HEK293T (cell line): ENCODE results near the gene LRRK1.

Experiments used
- CTCF ChIA-PET: fragments of 350-600 bp; formaldehyde crosslinking; extraction: SDS; loops from one replicate; lab custom pipeline; 2021; ENCODE audit warnings: antibody characterized with exemption, inconsistent platforms; lab: Yijun Ruan, JAX
- POLR2A ChIA-PET: fragments of 350-600 bp; formaldehyde crosslinking; extraction: SDS; loops from one replicate; lab custom pipeline; 2020; ENCODE audit warnings: antibody characterized with exemption, inconsistent platforms; lab: Yijun Ruan, JAX
- DNase-seq: peaks from one replicate; pipeline ENCODE4 v3.0.0; 2012; ENCODE audit warnings: mixed read lengths; ENCODE audit errors: extremely low spot score
- ARNT ChIP-seq: fragments of 450-650 bp; IDR thresholded peaks from 2 replicates; pipeline ENCODE4 v1.6.1; 2017; ENCODE audit warnings: mild to moderate bottlenecking
- BHLHE40 ChIP-seq: fragments of 450-650 bp; IDR thresholded peaks from 2 replicates; pipeline ENCODE4 v1.6.1; 2016; ENCODE audit warnings: mild to moderate bottlenecking, moderate library complexity, borderline replicate concordance
- CTBP1 ChIP-seq: fragments of 450-650 bp; IDR thresholded peaks from 2 replicates; pipeline ENCODE4 v1.6.1; 2016; ENCODE audit warnings: borderline replicate concordance
- ELF4 ChIP-seq: fragments of 450-650 bp; IDR thresholded peaks from 2 replicates; pipeline ENCODE4 v1.6.1; 2017; ENCODE audit warnings: antibody characterized with exemption
- FOXA1 ChIP-seq: fragments of 450-650 bp; IDR thresholded peaks from 2 replicates; pipeline ENCODE4 v1.6.1; 2016; ENCODE audit warnings: mild to moderate bottlenecking
- FOXK2 ChIP-seq: fragments of 450-650 bp; IDR thresholded peaks from 2 replicates; pipeline ENCODE4 v1.6.1; 2016; ENCODE audit warnings: mild to moderate bottlenecking
- FOXM1 ChIP-seq: fragments of 450-650 bp; IDR thresholded peaks from 2 replicates; pipeline ENCODE4 v1.6.1; 2017; ENCODE audit warnings: mild to moderate bottlenecking, borderline replicate concordance
- HDGF ChIP-seq: fragments of 450-650 bp; IDR thresholded peaks from 2 replicates; pipeline ENCODE4 v1.6.1; 2017; ENCODE audit warnings: antibody characterized with exemption, borderline replicate concordance
- L3MBTL2 ChIP-seq: fragments of 450-650 bp; conservative IDR thresholded peaks from 2 replicates; pipeline ENCODE4 v1.6.1; 2016; ENCODE audit warnings: mild to moderate bottlenecking
- LEF1 ChIP-seq: fragments of 450-650 bp; IDR thresholded peaks from 2 replicates; pipeline ENCODE4 v1.6.1; 2017; ENCODE audit warnings: mild to moderate bottlenecking, borderline replicate concordance
- NFRKB ChIP-seq: fragments of 450-650 bp; IDR thresholded peaks from 2 replicates; pipeline ENCODE4 v1.6.1; 2016; ENCODE audit warnings: mild to moderate bottlenecking, moderate library complexity
- PKNOX1 ChIP-seq: fragments of 450-650 bp; IDR thresholded peaks from 2 replicates; pipeline ENCODE4 v1.6.1; 2016
- SP1 ChIP-seq: fragments of 450-650 bp; IDR thresholded peaks from 2 replicates; pipeline ENCODE4 v1.6.1; 2017
- SUZ12 ChIP-seq: fragments of 450-650 bp; IDR thresholded peaks from 2 replicates; pipeline ENCODE4 v1.6.1; 2016; ENCODE audit warnings: mild to moderate bottlenecking
- TARDBP ChIP-seq: fragments of 450-650 bp; IDR thresholded peaks from 2 replicates; pipeline ENCODE4 v1.6.1; 2016
- ZNF384 ChIP-seq: fragments of 450-650 bp; IDR thresholded peaks from 2 replicates; pipeline ENCODE4 v1.6.1; 2016

The LRRK1 gene

DNA sequence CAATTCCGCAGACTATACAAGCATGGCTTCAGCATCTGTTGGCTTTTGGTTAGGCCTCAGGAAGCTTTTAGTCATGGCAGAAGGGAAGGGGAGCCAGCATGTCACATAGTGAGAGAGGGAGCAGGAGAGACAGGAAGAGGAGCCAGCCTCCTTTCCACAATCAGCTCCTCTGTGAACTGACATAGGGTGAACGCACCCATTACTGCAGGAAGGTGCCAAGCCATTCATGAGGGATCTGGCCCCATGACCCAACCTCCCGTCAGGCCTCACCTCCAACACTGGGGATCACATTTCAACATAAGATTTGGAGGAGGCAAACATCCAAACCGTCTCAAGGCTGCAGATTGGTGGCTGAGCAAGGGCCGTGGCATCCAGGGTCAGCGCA is 106.3 kb downstream of the LRRK1 start:
- POLR2A ChIA-PET = no interaction called here
- TF ChIP-seq BHLHE40 (no peak), NFRKB (no peak), CTBP1 (no peak), PKNOX1 (no peak), ARNT (no peak), FOXK2 (no peak), TARDBP (no peak), LEF1 (no peak), FOXM1 (no peak), HDGF (no peak)
- no peak for DNase-seq
- CTCF ChIA-PET = interaction anchor here (2.0 kb wide), 1 partner anchor 10 kb away, joined by 6 read pairs; no protein-coding TSS in a partner anchor

GRCh38 chr15:101025896-101026631 is 106.9 kb downstream of the LRRK1 start:
- POLR2A ChIA-PET = no interaction called here
- no peak for TF ChIP-seq SP1
- TF ChIP-seq FOXK2 = no peak
- TF ChIP-seq SUZ12 = no peak
- TF ChIP-seq TARDBP = no peak
- DNase-seq = no peak
- CTCF ChIA-PET = no interaction called here

DNA sequence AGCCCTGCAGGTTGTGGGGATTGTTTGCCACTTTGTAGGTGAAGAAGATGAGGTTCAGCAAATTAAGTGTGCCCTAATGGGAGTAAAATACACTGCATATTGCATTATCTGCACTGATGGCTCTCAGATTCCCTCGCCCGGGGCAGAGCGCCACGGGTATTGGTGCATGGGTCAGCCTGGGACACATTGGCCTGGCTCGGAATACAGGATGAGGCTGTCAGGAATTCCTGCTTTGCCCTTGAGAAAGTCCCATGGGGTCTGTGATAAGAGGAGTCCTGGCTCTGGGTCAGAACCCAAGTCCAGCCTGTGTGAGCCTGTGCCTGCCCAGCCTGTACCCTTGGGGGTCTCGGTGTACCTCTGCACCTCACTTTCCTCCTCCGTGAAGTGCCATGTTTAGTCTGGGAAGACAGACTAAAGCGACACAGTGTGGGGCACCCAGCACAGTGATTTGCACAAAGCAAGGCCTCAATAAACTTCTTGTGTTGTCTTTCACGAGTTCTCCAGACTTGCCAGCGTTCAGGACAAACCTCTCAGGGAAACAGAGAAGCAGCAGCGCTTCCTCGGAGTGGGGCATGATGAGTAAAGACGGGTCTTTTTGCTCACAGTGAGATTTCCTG is 107.6 kb downstream of the LRRK1 start:
- CTCF ChIA-PET = no interaction called here
- POLR2A ChIA-PET = no interaction called here
- no peak for DNase-seq
- no peak for TF ChIP-seq LEF1
- no peak for TF ChIP-seq TARDBP
- TF ChIP-seq L3MBTL2 = no peak
- no peak for TF ChIP-seq CTBP1
- no peak for TF ChIP-seq BHLHE40
- TF ChIP-seq FOXK2 = no peak
- no peak for TF ChIP-seq ARNT
- TF ChIP-seq FOXA1 = no peak
- TF ChIP-seq ZNF384 = no peak

DNA sequence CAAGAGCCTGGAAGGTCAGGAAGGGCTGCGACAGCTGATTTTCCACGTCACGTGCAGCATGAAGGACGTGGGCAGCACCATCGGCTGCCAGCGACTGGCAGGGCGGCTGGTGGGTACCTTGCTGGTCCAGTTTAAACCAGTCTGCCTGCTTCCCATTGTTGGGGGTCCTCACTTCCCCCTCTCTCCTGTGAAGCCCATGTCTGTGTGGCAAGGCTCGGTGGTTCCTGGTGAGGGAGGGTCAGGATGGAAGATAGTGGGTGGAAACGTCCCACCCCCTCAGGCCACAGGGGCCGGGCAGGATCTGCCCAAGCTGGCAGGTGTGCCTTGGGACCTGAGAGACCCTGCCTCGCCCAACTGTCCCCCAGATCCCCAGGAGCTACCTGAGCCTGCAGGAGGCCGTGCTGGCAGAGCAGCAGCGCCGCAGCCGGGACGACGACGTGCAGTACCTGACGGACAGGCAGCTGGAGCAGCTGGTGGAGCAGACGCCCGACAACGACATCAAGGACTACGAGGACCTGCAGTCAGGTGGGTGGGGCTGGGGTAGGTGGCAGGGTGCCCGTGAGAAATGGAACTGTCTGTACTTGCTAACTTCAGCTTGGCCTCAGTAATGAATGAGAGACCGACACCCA is 108.2 kb downstream of the LRRK1 start:
- TF ChIP-seq HDGF = no peak
- TF ChIP-seq FOXA1 = no peak
- no peak for TF ChIP-seq PKNOX1
- TF ChIP-seq SP1 = no peak
- no peak for TF ChIP-seq LEF1
- no peak for TF ChIP-seq L3MBTL2
- TF ChIP-seq FOXK2 = no peak
- TF ChIP-seq BHLHE40 = no peak
- no peak for TF ChIP-seq TARDBP
- no peak for TF ChIP-seq NFRKB
- POLR2A ChIA-PET = no interaction called here
- DNase-seq = no peak
- CTCF ChIA-PET = no interaction called here

DNA sequence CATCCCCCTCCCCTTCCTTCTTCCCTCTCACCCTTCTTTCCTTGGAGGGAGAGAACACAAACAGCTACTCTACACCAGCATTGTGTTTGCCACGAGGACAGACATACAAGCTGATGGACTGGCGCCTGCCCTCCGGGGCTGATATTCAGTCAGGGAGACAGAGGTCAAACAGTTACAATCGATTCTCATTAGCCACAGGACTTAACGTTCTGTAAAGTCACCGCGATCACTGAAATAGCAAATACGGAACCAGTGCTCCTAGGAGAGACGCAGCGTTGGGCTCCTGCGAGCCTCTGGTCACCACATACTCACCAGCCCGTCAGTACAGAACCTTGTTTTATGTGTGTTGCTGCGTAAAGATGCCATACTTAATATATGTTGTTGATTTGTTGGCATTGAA is 108.8 kb downstream of the LRRK1 start:
- TF ChIP-seq BHLHE40 = no peak
- no peak for TF ChIP-seq CTBP1
- TF ChIP-seq ELF4 = no peak
- TF ChIP-seq LEF1 = no peak
- TF ChIP-seq TARDBP = no peak
- TF ChIP-seq FOXA1 = no peak
- no peak for DNase-seq
- POLR2A ChIA-PET = no interaction called here
- CTCF ChIA-PET = no interaction called here

- DNase-seq = no peak
- ChIA-PET POLR2A (no interaction called here), CTCF (interaction anchor here (0.8 kb wide), 1 partner anchor 29 kb away, joined by 3 read pairs; no protein-coding TSS in a partner anchor)
- no peak for TF ChIP-seq PKNOX1
- no peak for TF ChIP-seq NFRKB
- no peak for TF ChIP-seq ZNF384
- TF ChIP-seq TARDBP = no peak
- TF ChIP-seq BHLHE40 = no peak
- no peak for TF ChIP-seq FOXK2
- TF ChIP-seq CTBP1 = no peak
- no peak for TF ChIP-seq HDGF
- TF ChIP-seq SUZ12 = no peak
- no peak for TF ChIP-seq LEF1
- no peak for TF ChIP-seq FOXM1
- no peak for TF ChIP-seq L3MBTL2
- no peak for TF ChIP-seq SP1
- no peak for TF ChIP-seq ELF4
- no peak for TF ChIP-seq ARNT
- TF ChIP-seq FOXA1 = no peak
Measured at GRCh38 chr15:101028321-101028720, 109.2 kb downstream of the LRRK1 start.
